Left forelimb (tissue), 1 donor: ENCODE data around the gene SPTLC3.

ENCODE experiments used
- DNase-seq: peaks from one replicate; pipeline ENCODE4 v3.0.0-alpha.2; 2018; ENCODE audit warnings: low spot score

Gene SPTLC3

GRCh38 chr20:12984863-12985262 lies 23.9 kb upstream of the SPTLC3 start:
- no peak for DNase-seq

GRCh38 chr20:12987261-12987660 lies 21.5 kb upstream of the SPTLC3 start:
- no peak for DNase-seq

- no peak for DNase-seq
These were observed 19.1 kb upstream of the SPTLC3 start for GRCh38 chr20:12989586-12990115.

GRCh38 chr20:12997128-12997655 lies 11.6 kb upstream of the SPTLC3 start:
- no peak for DNase-seq

- no peak for DNase-seq
These were observed 10.7 kb upstream of the SPTLC3 start for GRCh38 chr20:12998046-12998445.

GRCh38 chr20:12999201-12999600 lies 9.6 kb upstream of the SPTLC3 start:
- DNase-seq = no peak

- no peak for DNase-seq
These were observed 6.5 kb upstream of the SPTLC3 start for GRCh38 chr20:13002251-13002650.

GRCh38 chr20:13006825-13007224 lies 1.9 kb upstream of the SPTLC3 start:
- DNase-seq = no peak

GRCh38 chr20:13007596-13007995 lies 1.2 kb upstream of the SPTLC3 start:
- DNase-seq = no peak

- DNase-seq = no peak
These were observed 1.1 kb downstream of the SPTLC3 start for GRCh38 chr20:13009682-13010406.

- no peak for DNase-seq
These were observed 4.1 kb downstream of the SPTLC3 start for GRCh38 chr20:13012886-13013285.

- DNase-seq = no peak
These were observed 4.6 kb downstream of the SPTLC3 start for GRCh38 chr20:13013411-13013810.

- no peak for DNase-seq
These were observed 8.5 kb downstream of the SPTLC3 start for GRCh38 chr20:13017235-13017634.

GRCh38 chr20:13017883-13018535 lies 9.2 kb downstream of the SPTLC3 start:
- DNase-seq = no peak

GRCh38 chr20:13021205-13021970 lies 12.6 kb downstream of the SPTLC3 start:
- no peak for DNase-seq

GRCh38 chr20:13022401-13023155 lies 13.8 kb downstream of the SPTLC3 start:
- DNase-seq = no peak

- DNase-seq = no peak
These were observed 15.8 kb downstream of the SPTLC3 start for GRCh38 chr20:13024596-13024995.

- DNase-seq = no peak
These were observed 16.4 kb downstream of the SPTLC3 start for GRCh38 chr20:13025181-13025580.

GRCh38 chr20:13028001-13028400 lies 19.2 kb downstream of the SPTLC3 start:
- DNase-seq = no peak

- DNase-seq = no peak
These were observed 19.9 kb downstream of the SPTLC3 start for GRCh38 chr20:13028673-13029072.

GRCh38 chr20:13029687-13030375 lies 21.1 kb downstream of the SPTLC3 start:
- DNase-seq = no peak
